Measurements from ENCODE around the gene PHETA1. TPM values are rescaled to one million over a fixed set of nuclear protein-coding genes. Genes with fewer than 3 reads are reported as not detected.

The PHETA1 gene
- total and polyA plus RNA-seq, 2 donors (not counting 3 experiments of a cell fraction or from before 2014, with no cell fraction given): 10.6 to 20.0 TPM

GRCh38 chr12:111352296-111352993 is 16.4 kb downstream of the PHETA1 start:
- Histone ChIP-seq H4K20me1 (replicated peaks; ENCODE audit: control insufficient read depth, extremely low read depth, insufficient read depth, low read length) (no peaks in the 10 kb centered on the region), H3K36me3 (ENCODE audit: control insufficient read depth in 2 of 2, extremely low read depth in 1 of 2, insufficient read depth in 2 of 2, low read length in 2 of 2) (no peaks in the 10 kb centered on the region), H3K4me3 (replicated peaks in 1 of 3; ENCODE audit: insufficient read depth in 1 of 3, low read depth in 1 of 3, low read length in 3 of 3) (no peak overlapping the region), H3K9ac (replicated peaks; ENCODE audit: extremely low read depth, insufficient read depth, low read length) (no peak overlapping the region), H3K4me2 (ENCODE audit: insufficient read depth, low read length) (no peak overlapping the region), H3K4me1 (ENCODE audit: control insufficient read depth, extremely low read depth, insufficient read depth, low read length) (no peaks in the 10 kb centered on the region), H3K27me3 (ENCODE audit: control insufficient read depth in 2 of 2, insufficient read depth in 2 of 2, low read length in 2 of 2) (no peaks in the 10 kb centered on the region), H3K9me3 (replicated peaks; ENCODE audit: control insufficient read depth, insufficient read depth, low read length) (no peaks in the 10 kb centered on the region), H3K79me2 (ENCODE audit: control insufficient read depth, insufficient read depth, low read length) (no peaks in the 10 kb centered on the region), H3K9me1 (replicated peaks; ENCODE audit: control insufficient read depth, extremely low read depth, insufficient read depth, low read length) (no peaks in the 10 kb centered on the region), H2AFZ (ENCODE audit: low read depth, low read length) (no peak overlapping the region), H3K27ac (ENCODE audit: insufficient read depth, low read depth, low read length) (no peak overlapping the region)
- CTCF ChIA-PET: interaction anchor here (0.9 to 1.0 kb wide), 2 partner anchors 15 to 99 kb away, joined by 3 to 4 read pairs; no protein-coding TSS in a partner anchor
- DNase-seq (ENCODE audit: low read depth, low spot score) (no peak), FAIRE-seq (no peak)
- dilution Hi-C loops (cut with MboI; ENCODE audit: extremely low pct_ligation_motif_present, low sequenced_read_pairs): no loop called here
- BruUV-seq (replicated peaks): no TSS peak
- no peak for TF ChIP-seq GATA2 (IDR thresholded peaks at IDR 0.05; ENCODE audit: insufficient read depth, insufficient read length, low read depth, low read length)
- no peak for TF ChIP-seq POLR2AphosphoS5 (IDR thresholded peaks at IDR 0.05; ENCODE audit: insufficient read depth, low read depth, low read length)
- no peak for TF ChIP-seq FOS (IDR thresholded peaks at IDR 0.05; ENCODE audit: borderline replicate concordance, insufficient read depth, low read length)
- no peak for TF ChIP-seq CTCF (IDR thresholded peaks at IDR 0.05; ENCODE audit: extremely low read depth in 1 of 2, insufficient read depth in 1 of 2, low read depth in 1 of 2, low read length in 2 of 2)
- no peak for TF ChIP-seq MAX (IDR thresholded peaks at IDR 0.05; ENCODE audit: insufficient read depth, insufficient read length)
- TF ChIP-seq MYC (IDR thresholded peaks at IDR 0.05; ENCODE audit: low read depth, low read length): no peak
- no peak for TF ChIP-seq JUN (IDR thresholded peaks at IDR 0.05; ENCODE audit: borderline replicate concordance, insufficient read depth, insufficient read length, low read depth)
- TF ChIP-seq POLR2A (IDR thresholded peaks at IDR 0.05; ENCODE audit: low read depth, low read length): no peak
- TF ChIP-seq EZH2 (IDR thresholded peaks at IDR 0.05; ENCODE audit: borderline replicate concordance, low read depth, low read length, severe bottlenecking): no peak
- intact Hi-C loops (cut with micrococcal nuclease): no loop called here
- POLR2A ChIA-PET: no interaction called here

All from endothelial cell of umbilical vein (primary cell).